ENCODE data around the gene YY1. TPM values are rescaled to one million over a fixed set of nuclear protein-coding genes. Genes with fewer than 3 reads are reported as not detected.

The YY1 gene
- polyA plus RNA-seq, 2 of the 4 experiments (the other 2 are of a cell fraction), result 58.4 to 65.8 TPM

DNA sequence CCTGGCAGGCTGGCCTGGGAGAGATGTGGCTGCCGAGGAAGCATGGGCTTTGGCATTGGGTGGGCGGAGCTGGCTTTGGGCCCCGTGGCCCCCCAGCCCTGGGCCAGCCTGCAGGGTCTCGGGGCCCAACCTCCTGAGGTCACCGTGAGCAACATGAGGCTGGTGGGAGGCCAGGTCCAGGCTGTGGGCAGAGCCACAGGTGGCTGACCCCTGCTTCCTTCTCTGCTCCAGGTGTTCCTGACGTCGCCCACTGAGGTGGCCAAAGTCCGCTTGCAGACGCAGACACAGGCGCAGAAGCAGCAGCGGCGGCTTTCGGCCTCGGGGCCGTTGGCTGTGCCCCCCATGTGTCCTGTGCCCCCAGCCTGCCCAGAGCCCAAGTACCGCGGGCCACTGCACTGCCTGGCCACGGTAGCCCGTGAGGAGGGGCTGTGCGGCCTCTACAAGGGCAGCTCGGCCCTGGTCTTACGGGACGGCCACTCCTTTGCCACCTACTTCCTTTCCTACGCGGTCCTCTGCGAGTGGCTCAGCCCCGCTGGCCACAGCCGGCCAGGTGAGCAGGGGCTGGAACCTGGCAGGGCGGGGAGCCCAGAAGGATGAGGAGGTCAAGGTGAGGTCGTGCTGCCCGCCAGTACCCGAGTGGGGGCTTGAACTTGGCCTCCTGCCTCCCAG lies 89.7 kb downstream of the YY1 start:
- POLR2A ChIA-PET, result no interaction called here
- H3K9me3 ChIP-seq, result no peaks in the 10 kb centered on the region
- no peak overlapping the region for H3K27ac ChIP-seq
- TF ChIP-seq, protein P1, sequence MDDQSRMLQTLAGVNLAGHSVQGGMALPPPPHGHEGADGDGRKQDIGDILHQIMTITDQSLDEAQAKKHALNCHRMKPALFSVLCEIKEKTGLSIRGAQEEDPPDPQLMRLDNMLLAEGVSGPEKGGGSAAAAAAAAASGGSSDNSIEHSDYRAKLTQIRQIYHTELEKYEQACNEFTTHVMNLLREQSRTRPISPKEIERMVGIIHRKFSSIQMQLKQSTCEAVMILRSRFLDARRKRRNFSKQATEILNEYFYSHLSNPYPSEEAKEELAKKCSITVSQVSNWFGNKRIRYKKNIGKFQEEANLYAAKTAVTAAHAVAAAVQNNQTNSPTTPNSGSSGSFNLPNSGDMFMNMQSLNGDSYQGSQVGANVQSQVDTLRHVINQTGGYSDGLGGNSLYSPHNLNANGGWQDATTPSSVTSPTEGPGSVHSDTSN (IDR thresholded peaks at IDR 0.05), result no peak
- DNase-seq (ENCODE audit: low read depth in 1 of 2, low spot score in 1 of 2) (no peak), FAIRE-seq (no peak), ATAC-seq (no peak)
- H3K4me1 ChIP-seq, result no peaks in the 10 kb centered on the region
- WGBS (ENCODE audit: missing lambda C conversion rate), result 74% methylated on average over 24 of the region's 32 CpGs
- H3K4me3 ChIP-seq, result no peak overlapping the region
- CTCF ChIA-PET, result interaction anchor here (1.3 kb wide), 1 partner anchor 10 kb away, joined by 5 read pairs; no protein-coding TSS in a partner anchor
- no peak overlapping the region for H3K4me2 ChIP-seq

- POLR2A ChIA-PET, result no interaction called here
These were observed 90.5 kb downstream of the YY1 start for GRCh38 chr14:100329233-100330006.

More at GRCh38 chr14:100329233-100330006, 90.5 kb downstream of the YY1 start:
- TF ChIP-seq ESRRA (IDR thresholded peaks at IDR 0.05; ENCODE audit: borderline replicate concordance, low read length), result no peak
- no peak for TF ChIP-seq GATA3 (IDR thresholded peaks at IDR 0.05; ENCODE audit: borderline replicate concordance)
- no peak for TF ChIP-seq POLR2AphosphoS2 (conservative IDR thresholded peaks at IDR 0.05; ENCODE audit: low read length)
- no peak for TF ChIP-seq RNF2 (IDR thresholded peaks at IDR 0.05; ENCODE audit: borderline replicate concordance, low read depth)
- TF ChIP-seq HEYL (CRISPR knock-in tag; IDR thresholded peaks at IDR 0.05), result no peak
- no peak for TF ChIP-seq MAFK (IDR thresholded peaks at IDR 0.05; ENCODE audit: partially characterized antibody)
- TF ChIP-seq MAZ (IDR thresholded peaks at IDR 0.05; ENCODE audit: borderline replicate concordance, low read depth, low read length), result no peak
- TF ChIP-seq CHD2 (IDR thresholded peaks at IDR 0.05; ENCODE audit: low read length, partially characterized antibody), result no peak
- TF ChIP-seq BHLHE40 (IDR thresholded peaks at IDR 0.05; ENCODE audit: low read depth, low read length), result no peak
- no peak for TF ChIP-seq MYC (IDR thresholded peaks at IDR 0.05; ENCODE audit: borderline replicate concordance, low read length)
- no peak for TF ChIP-seq ZSCAN20 (CRISPR knock-in tag; IDR thresholded peaks at IDR 0.05)
- no peak for TF ChIP-seq ZC3H11A (IDR thresholded peaks at IDR 0.05)
- no peak for TF ChIP-seq JUNB (IDR thresholded peaks at IDR 0.05)
- TF ChIP-seq REST (IDR thresholded peaks at IDR 0.05), result no peak
- TF ChIP-seq ZNF302 (CRISPR knock-in tag; IDR thresholded peaks at IDR 0.05), result no peak
- no peak for TF ChIP-seq NFE2L2 (conservative IDR thresholded peaks at IDR 0.05; ENCODE audit: low read length)
- no peak for TF ChIP-seq TP53 (CRISPR knock-in tag; IDR thresholded peaks at IDR 0.05)
- TF ChIP-seq RARB (CRISPR knock-in tag; IDR thresholded peaks at IDR 0.05), result no peak
- no peak for TF ChIP-seq EHF (CRISPR knock-in tag; IDR thresholded peaks at IDR 0.05)
- no peak for TF ChIP-seq HMGXB4 (CRISPR knock-in tag; IDR thresholded peaks at IDR 0.05; ENCODE audit: borderline replicate concordance)
- no peak overlapping the region for H3K27ac ChIP-seq
- ATAC-seq (no peak; a peak in 2 of 6 replicates), DNase-seq (ENCODE audit: low read depth in 1 of 2, low spot score in 1 of 2) (no peak), FAIRE-seq (no peak)
- CTCF ChIA-PET, result interaction anchor here (1.4 to 1.5 kb wide), 2 partner anchors 10 to 44 kb away, joined by 3 to 6 read pairs; no protein-coding TSS in a partner anchor
- no peaks in the 10 kb centered on the region for H3K4me1 ChIP-seq
- no peak overlapping the region for H3K4me2 ChIP-seq
- H3K9me3 ChIP-seq, result no peaks in the 10 kb centered on the region
- no peak overlapping the region for H3K4me3 ChIP-seq
- WGBS (ENCODE audit: missing lambda C conversion rate), result 80% methylated on average over 34 of the region's 36 CpGs

Measured in A549 (cell line).